Mucosa of stomach (tissue), 1 donor: ENCODE measurements around the gene CD2.

Experiments used
- H3K27me3 ChIP-seq: one replicate; pipeline ENCODE4 v1.7.0; 2013; ENCODE audit warnings: mild to moderate bottlenecking, low read length; ENCODE audit not compliant: control insufficient read depth, insufficient read depth
- H3K36me3 ChIP-seq: one replicate; pipeline ENCODE4 v1.7.0; 2013; ENCODE audit warnings: low read length; ENCODE audit not compliant: control insufficient read depth, insufficient read depth
- H3K4me1 ChIP-seq: one replicate; pipeline ENCODE4 v1.7.0; 2013; ENCODE audit warnings: mild to moderate bottlenecking, low read length; ENCODE audit not compliant: control insufficient read depth, insufficient read depth
- H3K4me3 ChIP-seq: one replicate; pipeline ENCODE4 v1.7.0; 2013; ENCODE audit warnings: low read length
- H3K9ac ChIP-seq: one replicate; pipeline ENCODE4 v1.7.0; 2013; ENCODE audit warnings: mild to moderate bottlenecking, low read length, moderate library complexity
- H3K9me3 ChIP-seq: one replicate; pipeline ENCODE4 v1.7.0; 2013; ENCODE audit warnings: mild to moderate bottlenecking, low read length, moderate library complexity; ENCODE audit not compliant: control insufficient read depth
- donor health status: Pancreatic carcinoma.

CD2 gene

GRCh38 chr1:116754198-116754977, at the start of gene CD2:
Gene CD2, plus strand, starts transcription at chr1:116754430. Its CDS starts 63 bp downstream, at chr1:116754493.
- Histone ChIP-seq H3K9me3 (no peaks in the 10 kb centered on the region), H3K27me3 (no peaks in the 10 kb centered on the region), H3K4me3 (no peak within 1 kb of the TSS), H3K36me3 (no peaks in the 10 kb centered on the region), H3K9ac (peak within 1 kb of the TSS; percentile 23), H3K4me1 (no peaks in the 10 kb centered on the region)

- no peaks in the 10 kb centered on the region for H3K9me3 ChIP-seq
- H3K4me1 ChIP-seq: no peaks in the 10 kb centered on the region
- no peak overlapping the region for H3K4me3 ChIP-seq
- no peaks in the 10 kb centered on the region for H3K27me3 ChIP-seq
- H3K9ac ChIP-seq: no peak overlapping the region
- no peaks in the 10 kb centered on the region for H3K36me3 ChIP-seq
Observed at GRCh38 chr1:116706123-116706522, 48.1 kb upstream of the CD2 start.

- H3K9me3 ChIP-seq: no peaks in the 10 kb centered on the region
- H3K9ac ChIP-seq: no peak overlapping the region
- no peaks in the 10 kb centered on the region for H3K4me1 ChIP-seq
- H3K4me3 ChIP-seq: no peak overlapping the region
- no peaks in the 10 kb centered on the region for H3K36me3 ChIP-seq
- H3K27me3 ChIP-seq: no peaks in the 10 kb centered on the region
Observed at GRCh38 chr1:116706841-116707240, 47.4 kb upstream of the CD2 start.

GRCh38 chr1:116708255-116708900, 45.9 kb upstream of the CD2 start:
- Histone ChIP-seq H3K36me3 (no peaks in the 10 kb centered on the region), H3K4me1 (no peaks in the 10 kb centered on the region), H3K4me3 (no peak overlapping the region), H3K9ac (no peak overlapping the region), H3K27me3 (no peaks in the 10 kb centered on the region), H3K9me3 (no peaks in the 10 kb centered on the region)

- no peak overlapping the region for H3K9ac ChIP-seq
- H3K4me1 ChIP-seq: no peaks in the 10 kb centered on the region
- H3K9me3 ChIP-seq: no peaks in the 10 kb centered on the region
- H3K27me3 ChIP-seq: no peaks in the 10 kb centered on the region
- no peaks in the 10 kb centered on the region for H3K36me3 ChIP-seq
- H3K4me3 ChIP-seq: no peak overlapping the region
Observed at GRCh38 chr1:116709666-116710167, 44.5 kb upstream of the CD2 start.

- Histone ChIP-seq H3K4me3 (no peak overlapping the region), H3K36me3 (no peaks in the 10 kb centered on the region), H3K4me1 (no peaks in the 10 kb centered on the region), H3K27me3 (no peaks in the 10 kb centered on the region), H3K9me3 (no peaks in the 10 kb centered on the region), H3K9ac (no peak overlapping the region)
Observed at GRCh38 chr1:116710420-116711262, 43.6 kb upstream of the CD2 start.

- H3K9me3 ChIP-seq: no peaks in the 10 kb centered on the region
- no peaks in the 10 kb centered on the region for H3K4me1 ChIP-seq
- H3K4me3 ChIP-seq: no peak overlapping the region
- H3K36me3 ChIP-seq: no peaks in the 10 kb centered on the region
- no peaks in the 10 kb centered on the region for H3K27me3 ChIP-seq
- no peak overlapping the region for H3K9ac ChIP-seq
Observed at GRCh38 chr1:116711263-116711840, 42.9 kb upstream of the CD2 start.

GRCh38 chr1:116712510-116712909, 41.7 kb upstream of the CD2 start:
- Histone ChIP-seq H3K9ac (no peak overlapping the region), H3K36me3 (no peaks in the 10 kb centered on the region), H3K27me3 (no peaks in the 10 kb centered on the region), H3K4me1 (no peaks in the 10 kb centered on the region), H3K4me3 (no peak overlapping the region), H3K9me3 (no peaks in the 10 kb centered on the region)

GRCh38 chr1:116713474-116713873, 40.8 kb upstream of the CD2 start:
- no peak overlapping the region for H3K9ac ChIP-seq
- no peaks in the 10 kb centered on the region for H3K9me3 ChIP-seq
- no peaks in the 10 kb centered on the region for H3K27me3 ChIP-seq
- H3K4me1 ChIP-seq: no peaks in the 10 kb centered on the region
- no peak overlapping the region for H3K4me3 ChIP-seq
- H3K36me3 ChIP-seq: no peaks in the 10 kb centered on the region

- H3K9ac ChIP-seq: no peak overlapping the region
- no peaks in the 10 kb centered on the region for H3K9me3 ChIP-seq
- H3K36me3 ChIP-seq: no peaks in the 10 kb centered on the region
- H3K27me3 ChIP-seq: no peaks in the 10 kb centered on the region
- H3K4me1 ChIP-seq: no peaks in the 10 kb centered on the region
- no peak overlapping the region for H3K4me3 ChIP-seq
Observed at GRCh38 chr1:116716391-116716790, 37.8 kb upstream of the CD2 start.

- no peak overlapping the region for H3K9ac ChIP-seq
- H3K9me3 ChIP-seq: no peaks in the 10 kb centered on the region
- no peaks in the 10 kb centered on the region for H3K4me1 ChIP-seq
- no peak overlapping the region for H3K4me3 ChIP-seq
- H3K27me3 ChIP-seq: no peaks in the 10 kb centered on the region
- H3K36me3 ChIP-seq: no peaks in the 10 kb centered on the region
Observed at GRCh38 chr1:116717318-116717717, 36.9 kb upstream of the CD2 start.
